CD4-positive, alpha-beta T cell treated with Interleukin-10 for 1 hour (primary cell): ENCODE data around the gene UGT1A5.
"Not testable (repeated sequence)": the region's sequence is repeated elsewhere in the genome, so short reads cannot be mapped to it uniquely, and the experiment has no call there.

ENCODE experiments used
- DNase-seq: peaks from one replicate; pipeline ENCODE4 v3.0.0-alpha.2; 2020

Gene UGT1A5

GRCh38 chr2:233747283-233747544 is 34.5 kb downstream of the UGT1A5 start:
- DNase-seq, result no peak

- DNase-seq, result not testable (repeated sequence)
Observed at GRCh38 chr2:233750689-233751088, 38.0 kb downstream of the UGT1A5 start.

- not testable (repeated sequence) for DNase-seq
Observed at GRCh38 chr2:233751212-233752009, 38.7 kb downstream of the UGT1A5 start.

- no peak for DNase-seq
Observed at GRCh38 chr2:233754872-233755611, 42.3 kb downstream of the UGT1A5 start.

- DNase-seq, result no peak
Observed at GRCh38 chr2:233756429-233757081, 43.8 kb downstream of the UGT1A5 start.

GRCh38 chr2:233758141-233758540 is 45.4 kb downstream of the UGT1A5 start:
- no peak for DNase-seq

GRCh38 chr2:233758849-233759248 is 46.1 kb downstream of the UGT1A5 start:
- DNase-seq, result no peak

- DNase-seq, result no peak
Observed at GRCh38 chr2:233760043-233760442, 47.3 kb downstream of the UGT1A5 start, which contains the start of gene UGT1A1. Gene UGT1A1, plus strand, starts transcription at chr2:233760270. Its CDS starts 18 bp downstream, at chr2:233760288.

- no peak for DNase-seq
Observed at GRCh38 chr2:233761040-233761769, 48.5 kb downstream of the UGT1A5 start.

GRCh38 chr2:233764264-233764663 is 51.6 kb downstream of the UGT1A5 start:
- DNase-seq, result no peak

- DNase-seq, result no peak
Observed at GRCh38 chr2:233764761-233765160, 52.1 kb downstream of the UGT1A5 start.

GRCh38 chr2:233766416-233766815 is 53.7 kb downstream of the UGT1A5 start:
- no peak for DNase-seq

GRCh38 chr2:233768076-233768475 is 55.4 kb downstream of the UGT1A5 start:
- no peak for DNase-seq

GRCh38 chr2:233769260-233769659 is 56.6 kb downstream of the UGT1A5 start:
- DNase-seq, result no peak

GRCh38 chr2:233772153-233772552 is 59.4 kb downstream of the UGT1A5 start:
- DNase-seq, result no peak

- no peak for DNase-seq
Observed at GRCh38 chr2:233772583-233772982, 59.9 kb downstream of the UGT1A5 start.

- DNase-seq, result no peak
Observed at GRCh38 chr2:233773854-233774253, 61.1 kb downstream of the UGT1A5 start.

GRCh38 chr2:233775414-233775813 is 62.7 kb downstream of the UGT1A5 start:
- no peak for DNase-seq

GRCh38 chr2:233778030-233778429 is 65.3 kb downstream of the UGT1A5 start, which contains the start of gene MROH2A:
Gene MROH2A, plus strand, starts transcription at chr2:233778330. Its CDS starts 1,029 bp downstream, at chr2:233779359.
- DNase-seq, result no peak

- DNase-seq, result no peak
Observed at GRCh38 chr2:233779722-233780121, 67.0 kb downstream of the UGT1A5 start.

- DNase-seq, result no peak
Observed at GRCh38 chr2:233780771-233781170, 68.1 kb downstream of the UGT1A5 start.

GRCh38 chr2:233789554-233789953 is 76.8 kb downstream of the UGT1A5 start:
- DNase-seq, result no peak
